Suprapubic skin (tissue), 4 donors: ENCODE data around the gene SDS.

Source experiments
- EP300 ChIP-seq: sonication (generic); formaldehyde crosslinking; IDR thresholded peaks from one replicate; pipeline ENCODE4 v1.6.1; 2017; ENCODE audit warnings: antibody characterized with exemption
- POLR2A ChIP-seq, 2 donors: fragments of 450-650 bp; IDR thresholded peaks; one replicate each; pipeline ENCODE4 v1.6.1; 2017; ENCODE audit warnings: antibody characterized with exemption in 2 of 2, mild to moderate bottlenecking in 2 of 2, moderate library complexity in 2 of 2
- POLR2AphosphoS5 ChIP-seq, 3 donors: sonication (generic); formaldehyde crosslinking; IDR thresholded peaks; one replicate each; pipeline ENCODE4 v1.6.1; 2017; ENCODE audit warnings: antibody characterized with exemption in 3 of 3
- TF ChIP-seq, protein P1 (sequence below), 2 donors: fragments of 200-600 bp in 1 of 2; fragments of 450-650 bp in 1 of 2; sonication (generic) in 1 of 2; IDR thresholded peaks; one replicate each; pipeline ENCODE4 v1.5.1; 2016 to 2019; ENCODE audit warnings: antibody characterized with exemption in 2 of 2, mild to moderate bottlenecking in 1 of 2, moderate library complexity in 1 of 2

DNA sequence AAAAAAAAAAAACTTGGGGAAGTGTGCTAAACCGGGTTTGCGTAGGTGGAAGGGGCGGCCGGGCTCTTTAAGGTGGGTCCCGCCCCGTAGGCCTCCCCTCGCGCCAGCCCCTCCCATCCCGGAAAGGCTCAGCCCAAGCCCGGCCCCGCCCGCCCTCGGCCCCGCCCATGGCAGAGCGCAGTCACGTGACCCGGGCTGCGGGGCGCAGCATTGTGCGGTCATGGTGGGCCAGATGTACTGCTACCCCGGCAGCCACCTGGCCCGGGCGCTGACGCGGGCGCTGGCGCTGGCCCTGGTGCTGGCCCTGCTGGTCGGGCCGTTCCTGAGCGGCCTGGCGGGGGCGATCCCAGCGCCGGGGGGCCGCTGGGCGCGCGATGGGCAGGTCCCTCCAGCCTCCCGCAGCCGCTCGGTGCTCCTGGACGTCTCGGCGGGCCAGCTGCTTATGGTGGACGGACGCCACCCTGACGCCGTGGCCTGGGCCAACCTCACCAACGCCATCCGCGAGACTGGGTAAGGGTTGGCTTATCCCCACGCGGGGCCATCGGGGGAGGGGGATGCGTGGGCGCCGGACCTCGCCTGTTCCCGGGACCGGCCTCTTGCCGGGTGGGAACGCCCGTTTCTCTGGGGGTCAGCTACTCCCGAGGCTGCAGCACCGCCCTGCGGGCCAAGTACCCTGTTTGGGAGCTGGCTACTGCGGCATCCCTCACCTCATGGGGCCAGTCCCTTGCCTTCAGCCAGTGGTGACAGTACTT, 45.1 kb downstream of the SDS start, which contains the start of gene PLBD2:
- peak in 1 of 2 donors; percentile 13 for TF ChIP-seq POLR2A (IDR thresholded peaks at IDR 0.05)
- no peak for TF ChIP-seq EP300
- no peak for TF ChIP-seq POLR2AphosphoS5 (IDR thresholded peaks at IDR 0.05)
- TF ChIP-seq, protein P1, sequence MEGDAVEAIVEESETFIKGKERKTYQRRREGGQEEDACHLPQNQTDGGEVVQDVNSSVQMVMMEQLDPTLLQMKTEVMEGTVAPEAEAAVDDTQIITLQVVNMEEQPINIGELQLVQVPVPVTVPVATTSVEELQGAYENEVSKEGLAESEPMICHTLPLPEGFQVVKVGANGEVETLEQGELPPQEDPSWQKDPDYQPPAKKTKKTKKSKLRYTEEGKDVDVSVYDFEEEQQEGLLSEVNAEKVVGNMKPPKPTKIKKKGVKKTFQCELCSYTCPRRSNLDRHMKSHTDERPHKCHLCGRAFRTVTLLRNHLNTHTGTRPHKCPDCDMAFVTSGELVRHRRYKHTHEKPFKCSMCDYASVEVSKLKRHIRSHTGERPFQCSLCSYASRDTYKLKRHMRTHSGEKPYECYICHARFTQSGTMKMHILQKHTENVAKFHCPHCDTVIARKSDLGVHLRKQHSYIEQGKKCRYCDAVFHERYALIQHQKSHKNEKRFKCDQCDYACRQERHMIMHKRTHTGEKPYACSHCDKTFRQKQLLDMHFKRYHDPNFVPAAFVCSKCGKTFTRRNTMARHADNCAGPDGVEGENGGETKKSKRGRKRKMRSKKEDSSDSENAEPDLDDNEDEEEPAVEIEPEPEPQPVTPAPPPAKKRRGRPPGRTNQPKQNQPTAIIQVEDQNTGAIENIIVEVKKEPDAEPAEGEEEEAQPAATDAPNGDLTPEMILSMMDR (IDR thresholded peaks at IDR 0.05): no peak
